HEK293 (cell line): ENCODE data around the gene NGRN.

ENCODE experiments used
- FEZF1 ChIP-seq: fragments of 450-650 bp; formaldehyde crosslinking; IDR thresholded peaks from 2 replicates; pipeline ENCODE4 v1.5.1; 2016; ENCODE audit warnings: missing biosample characterization, missing genetic modification characterization
- GLIS1 ChIP-seq: fragments of 450-650 bp; formaldehyde crosslinking; IDR thresholded peaks from 2 replicates; pipeline ENCODE4 v1.5.1; 2016; ENCODE audit warnings: missing biosample characterization, missing genetic modification characterization
- REST ChIP-seq: fragments of 450-650 bp; formaldehyde crosslinking; IDR thresholded peaks from 2 replicates; pipeline ENCODE4 v1.5.1; 2016; ENCODE audit warnings: missing biosample characterization, missing genetic modification characterization
- ZBTB17 ChIP-seq: fragments of 450-650 bp; formaldehyde crosslinking; IDR thresholded peaks from 2 replicates; pipeline ENCODE4 v1.5.1; 2016; ENCODE audit warnings: missing biosample characterization, missing genetic modification characterization
- ZBTB26 ChIP-seq: fragments of 450-650 bp; formaldehyde crosslinking; optimal IDR thresholded peaks from 2 replicates; pipeline ENCODE3; 2016; ENCODE audit warnings: missing biosample characterization, mild to moderate bottlenecking, missing genetic modification characterization
- ZNF112 ChIP-seq: fragments of 450-650 bp; formaldehyde crosslinking; IDR thresholded peaks from 2 replicates; pipeline ENCODE4 v1.5.0; 2017; ENCODE audit warnings: missing biosample characterization, missing genetic modification characterization
- ZNF2 ChIP-seq: fragments of 450-650 bp; formaldehyde crosslinking; IDR thresholded peaks from 2 replicates; pipeline ENCODE4 v1.5.1; 2016; ENCODE audit warnings: missing biosample characterization, missing genetic modification characterization
- ZNF202 ChIP-seq: fragments of 450-650 bp; formaldehyde crosslinking; IDR thresholded peaks from 2 replicates; pipeline ENCODE4 v1.5.1; 2016; ENCODE audit warnings: missing biosample characterization, missing genetic modification characterization, borderline replicate concordance
- ZNF214 ChIP-seq: fragments of 450-650 bp; formaldehyde crosslinking; IDR thresholded peaks from 2 replicates; pipeline ENCODE4 v1.5.1; 2017; ENCODE audit warnings: missing biosample characterization, mild to moderate bottlenecking, missing genetic modification characterization, borderline replicate concordance
- ZNF302 ChIP-seq: fragments of 450-650 bp; formaldehyde crosslinking; IDR thresholded peaks from 2 replicates; pipeline ENCODE4 v1.5.1; 2016; ENCODE audit warnings: missing biosample characterization, missing genetic modification characterization, low read depth
- ZNF335 ChIP-seq: fragments of 450-650 bp; formaldehyde crosslinking; conservative IDR thresholded peaks from 2 replicates; pipeline ENCODE4 v1.5.1; 2016; ENCODE audit warnings: missing biosample characterization, missing genetic modification characterization
- ZNF341 ChIP-seq: fragments of 450-650 bp; formaldehyde crosslinking; IDR thresholded peaks from 2 replicates; pipeline ENCODE4; 2016; ENCODE audit warnings: low read depth, missing biosample characterization, missing genetic modification characterization
- ZNF394 ChIP-seq: fragments of 450-650 bp; formaldehyde crosslinking; IDR thresholded peaks from 2 replicates; pipeline ENCODE4 v1.5.1; 2016; ENCODE audit warnings: missing biosample characterization, missing genetic modification characterization, mild to moderate bottlenecking, moderate library complexity, borderline replicate concordance
- ZNF449 ChIP-seq: fragments of 450-650 bp; formaldehyde crosslinking; IDR thresholded peaks from 2 replicates; pipeline ENCODE4 v1.5.1; 2017; ENCODE audit warnings: missing biosample characterization, mild to moderate bottlenecking, missing genetic modification characterization, moderate library complexity
- ZNF529 ChIP-seq: fragments of 450-650 bp; formaldehyde crosslinking; IDR thresholded peaks from 2 replicates; pipeline ENCODE4 v1.5.1; 2017; ENCODE audit warnings: missing genetic modification characterization, missing biosample characterization; ENCODE audit not compliant: insufficient replicate concordance
- ZNF580 ChIP-seq: fragments of 450-650 bp; formaldehyde crosslinking; IDR thresholded peaks from 2 replicates; pipeline ENCODE4 v1.5.1; 2016; ENCODE audit warnings: missing biosample characterization, missing genetic modification characterization
- ZNF624 ChIP-seq: fragments of 450-650 bp; formaldehyde crosslinking; IDR thresholded peaks from 2 replicates; pipeline ENCODE4 v1.5.1; 2017; ENCODE audit warnings: missing biosample characterization, missing genetic modification characterization
- ZNF664 ChIP-seq: fragments of 450-650 bp; formaldehyde crosslinking; IDR thresholded peaks from 2 replicates; pipeline ENCODE4 v1.5.1; 2016; ENCODE audit warnings: missing biosample characterization, missing genetic modification characterization
- ZSCAN30 ChIP-seq: fragments of 450-650 bp; IDR thresholded peaks from 2 replicates; pipeline ENCODE4 v1.5.1; 2018; ENCODE audit warnings: missing biosample characterization, mild to moderate bottlenecking, missing genetic modification characterization, moderate library complexity
- ZSCAN4 ChIP-seq: fragments of 450-650 bp; formaldehyde crosslinking; IDR thresholded peaks from 2 replicates; pipeline ENCODE4 v1.5.1; 2017; ENCODE audit warnings: missing biosample characterization, missing genetic modification characterization
- TF ChIP-seq, protein P1 (sequence below): fragments of 450-650 bp; formaldehyde crosslinking; IDR thresholded peaks from 2 replicates; pipeline ENCODE4 v1.5.1; 2016; ENCODE audit warnings: missing biosample characterization, missing genetic modification characterization
- TF ChIP-seq, protein P2 (sequence below): fragments of 450-650 bp; formaldehyde crosslinking; IDR thresholded peaks from 2 replicates; pipeline ENCODE4 v1.5.1; 2016; ENCODE audit warnings: missing biosample characterization, missing genetic modification characterization
- TF ChIP-seq, protein P3 (sequence below): fragments of 450-650 bp; formaldehyde crosslinking; IDR thresholded peaks from 2 replicates; pipeline ENCODE4 v1.5.1; 2016; ENCODE audit warnings: missing biosample characterization, missing genetic modification characterization

NGRN gene

DNA sequence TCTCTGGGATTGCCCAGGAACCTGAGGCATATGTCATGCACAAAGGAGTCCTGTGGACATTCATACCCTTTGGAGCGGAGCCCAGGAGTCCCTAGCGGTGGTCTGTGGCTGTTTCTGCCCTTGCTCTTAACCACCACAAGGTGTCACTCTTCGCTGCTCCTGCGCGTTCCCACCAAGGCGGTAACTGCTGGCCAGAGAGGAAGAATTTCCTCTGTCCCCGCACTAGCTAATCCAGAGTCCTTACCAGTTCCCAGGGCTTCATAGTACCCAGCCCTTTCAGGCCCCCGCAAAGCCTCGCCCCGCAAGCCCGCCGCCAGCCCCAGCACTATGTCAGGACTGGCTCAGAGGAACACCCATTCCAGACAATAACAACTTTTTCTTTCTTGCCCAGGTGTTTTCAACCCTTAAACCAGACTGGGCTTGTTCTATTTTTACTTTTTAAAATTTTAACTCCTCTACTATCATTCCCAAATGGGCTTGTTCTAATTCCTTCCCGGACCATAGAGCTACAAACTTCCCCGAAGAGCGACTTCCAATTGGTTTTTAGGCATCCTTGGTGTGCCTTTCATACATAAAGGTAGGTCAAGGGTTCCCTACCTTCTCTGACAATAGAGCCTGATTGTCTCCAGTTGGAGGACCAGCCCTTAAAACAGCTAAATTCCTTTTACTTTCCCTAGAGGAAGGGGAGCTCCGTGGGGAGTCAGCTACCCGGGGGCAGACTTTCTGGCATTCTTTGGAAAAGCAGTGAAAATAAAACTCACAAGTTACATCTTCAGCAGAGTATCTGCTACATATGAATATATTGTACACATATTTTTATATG is 54.8 kb downstream of the NGRN start (continued):
- TF ChIP-seq REST (tag by site-specific recombination), result no peak
- TF ChIP-seq ZNF624 (tag by site-specific recombination), result no peak
- peak; percentile 74 for TF ChIP-seq GLIS1 (tag by site-specific recombination)
- no peak for TF ChIP-seq ZNF202 (tag by site-specific recombination)
- no peak for TF ChIP-seq ZNF529 (tag by site-specific recombination)
- peak; percentile 43 for TF ChIP-seq ZBTB26 (tag by site-specific recombination)
- TF ChIP-seq ZNF112, result no peak
- peak; percentile 74 for TF ChIP-seq ZNF394 (tag by site-specific recombination)
- TF ChIP-seq ZSCAN30 (tag by site-specific recombination), result peak; percentile 54; the same call in 1 of the 2 replicates
- no peak for TF ChIP-seq FEZF1 (tag by site-specific recombination)
- no peak for TF ChIP-seq ZNF664 (tag by site-specific recombination)
- TF ChIP-seq ZBTB17 (tag by site-specific recombination), result peak; percentile 60; the same call in 1 of the 2 replicates
- TF ChIP-seq, protein P1, sequence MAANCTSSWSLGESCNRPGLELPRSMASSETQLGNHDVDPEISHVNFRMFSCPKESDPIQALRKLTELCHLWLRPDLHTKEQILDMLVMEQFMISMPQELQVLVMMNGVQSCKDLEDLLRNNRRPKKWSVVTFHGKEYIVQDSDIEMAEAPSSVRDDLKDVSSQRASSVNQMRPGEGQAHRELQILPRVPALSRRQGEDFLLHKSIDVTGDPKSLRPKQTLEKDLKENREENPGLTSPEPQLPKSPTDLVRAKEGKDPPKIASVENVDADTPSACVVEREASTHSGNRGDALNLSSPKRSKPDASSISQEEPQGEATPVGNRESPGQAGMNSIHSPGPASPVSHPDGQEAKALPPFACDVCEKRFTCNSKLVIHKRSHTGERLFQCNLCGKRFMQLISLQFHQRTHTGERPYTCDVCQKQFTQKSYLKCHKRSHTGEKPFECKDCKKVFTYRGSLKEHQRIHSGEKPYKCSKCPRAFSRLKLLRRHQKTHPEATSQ (tag by site-specific recombination), result no peak
- no peak for TF ChIP-seq ZNF341 (tag by site-specific recombination)
- TF ChIP-seq, protein P2, sequence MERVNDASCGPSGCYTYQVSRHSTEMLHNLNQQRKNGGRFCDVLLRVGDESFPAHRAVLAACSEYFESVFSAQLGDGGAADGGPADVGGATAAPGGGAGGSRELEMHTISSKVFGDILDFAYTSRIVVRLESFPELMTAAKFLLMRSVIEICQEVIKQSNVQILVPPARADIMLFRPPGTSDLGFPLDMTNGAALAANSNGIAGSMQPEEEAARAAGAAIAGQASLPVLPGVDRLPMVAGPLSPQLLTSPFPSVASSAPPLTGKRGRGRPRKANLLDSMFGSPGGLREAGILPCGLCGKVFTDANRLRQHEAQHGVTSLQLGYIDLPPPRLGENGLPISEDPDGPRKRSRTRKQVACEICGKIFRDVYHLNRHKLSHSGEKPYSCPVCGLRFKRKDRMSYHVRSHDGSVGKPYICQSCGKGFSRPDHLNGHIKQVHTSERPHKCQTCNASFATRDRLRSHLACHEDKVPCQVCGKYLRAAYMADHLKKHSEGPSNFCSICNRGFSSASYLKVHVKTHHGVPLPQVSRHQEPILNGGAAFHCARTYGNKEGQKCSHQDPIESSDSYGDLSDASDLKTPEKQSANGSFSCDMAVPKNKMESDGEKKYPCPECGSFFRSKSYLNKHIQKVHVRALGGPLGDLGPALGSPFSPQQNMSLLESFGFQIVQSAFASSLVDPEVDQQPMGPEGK (tag by site-specific recombination), result peak; percentile 46
- no peak for TF ChIP-seq ZSCAN4
- TF ChIP-seq ZNF302 (tag by site-specific recombination), result no peak
- no peak for TF ChIP-seq ZNF449
- no peak for TF ChIP-seq ZNF214 (tag by site-specific recombination)
- TF ChIP-seq, protein P3, sequence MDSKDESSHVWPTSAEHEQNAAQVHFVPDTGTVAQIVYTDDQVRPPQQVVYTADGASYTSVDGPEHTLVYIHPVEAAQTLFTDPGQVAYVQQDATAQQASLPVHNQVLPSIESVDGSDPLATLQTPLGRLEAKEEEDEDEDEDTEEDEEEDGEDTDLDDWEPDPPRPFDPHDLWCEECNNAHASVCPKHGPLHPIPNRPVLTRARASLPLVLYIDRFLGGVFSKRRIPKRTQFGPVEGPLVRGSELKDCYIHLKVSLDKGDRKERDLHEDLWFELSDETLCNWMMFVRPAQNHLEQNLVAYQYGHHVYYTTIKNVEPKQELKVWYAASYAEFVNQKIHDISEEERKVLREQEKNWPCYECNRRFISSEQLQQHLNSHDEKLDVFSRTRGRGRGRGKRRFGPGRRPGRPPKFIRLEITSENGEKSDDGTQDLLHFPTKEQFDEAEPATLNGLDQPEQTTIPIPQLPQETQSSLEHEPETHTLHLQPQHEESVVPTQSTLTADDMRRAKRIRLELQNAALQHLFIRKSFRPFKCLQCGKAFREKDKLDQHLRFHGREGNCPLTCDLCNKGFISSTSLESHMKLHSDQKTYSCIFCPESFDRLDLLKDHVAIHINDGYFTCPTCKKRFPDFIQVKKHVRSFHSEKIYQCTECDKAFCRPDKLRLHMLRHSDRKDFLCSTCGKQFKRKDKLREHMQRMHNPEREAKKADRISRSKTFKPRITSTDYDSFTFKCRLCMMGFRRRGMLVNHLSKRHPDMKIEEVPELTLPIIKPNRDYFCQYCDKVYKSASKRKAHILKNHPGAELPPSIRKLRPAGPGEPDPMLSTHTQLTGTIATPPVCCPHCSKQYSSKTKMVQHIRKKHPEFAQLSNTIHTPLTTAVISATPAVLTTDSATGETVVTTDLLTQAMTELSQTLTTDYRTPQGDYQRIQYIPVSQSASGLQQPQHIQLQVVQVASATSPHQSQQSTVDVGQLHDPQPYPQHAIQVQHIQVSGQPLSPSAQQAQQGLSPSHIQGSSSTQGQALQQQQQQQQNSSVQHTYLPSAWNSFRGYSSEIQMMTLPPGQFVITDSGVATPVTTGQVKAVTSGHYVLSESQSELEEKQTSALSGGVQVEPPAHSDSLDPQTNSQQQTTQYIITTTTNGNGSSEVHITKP (tag by site-specific recombination), result peak; percentile 17; the same call in 1 of the 2 replicates
- peak; percentile 57; the same call in 1 of the 2 replicates for TF ChIP-seq ZNF2 (tag by site-specific recombination)
- TF ChIP-seq ZNF335 (tag by site-specific recombination), result peak; percentile 90
- TF ChIP-seq ZNF580, result peak; percentile 13; the same call in 1 of the 2 replicates
